ENCODE data around the gene AGPAT2. TPM values are rescaled to one million over a fixed set of nuclear protein-coding genes. Genes with fewer than 3 reads are reported as not detected.
A peak's percentile ranks its signal among the peaks of the same experiment; 100 is the strongest.

AGPAT2 gene
- total and polyA plus RNA-seq, 4 donors, result 26.9 to 64.9 (median 40.5) TPM

- intact Hi-C loops (cut with DNase I), result no loop called here
- ATAC-seq (ENCODE audit: low FRiP score), result no peak
- DNase-seq, result no peak
- Histone ChIP-seq H3K36me3 (ENCODE audit: control insufficient read depth in 1 of 2, insufficient read depth in 2 of 2, low read length in 1 of 2) (no peaks in the 10 kb centered on the region), H3K4me1 (ENCODE audit: control insufficient read depth in 1 of 2, insufficient read depth in 2 of 2, low read length in 2 of 2) (no peaks in the 10 kb centered on the region), H3K27me3 (ENCODE audit: control insufficient read depth in 1 of 2, insufficient read depth in 2 of 2, low read length in 1 of 2) (no peaks in the 10 kb centered on the region), H3K9me3 (ENCODE audit: control insufficient read depth, low read length) (no peaks in the 10 kb centered on the region), H3K27ac (ENCODE audit: low read depth in 1 of 2, low read length in 2 of 2) (no peak overlapping the region), H3K4me3 (ENCODE audit: low read length in 2 of 2) (no peak overlapping the region)
- 83 to 88% methylated on average over 15 of the region's 15 CpGs for WGBS, 2 donors
Observed at GRCh38 chr9:136693490-136694162, 6.4 kb upstream of the AGPAT2 start.

DNA sequence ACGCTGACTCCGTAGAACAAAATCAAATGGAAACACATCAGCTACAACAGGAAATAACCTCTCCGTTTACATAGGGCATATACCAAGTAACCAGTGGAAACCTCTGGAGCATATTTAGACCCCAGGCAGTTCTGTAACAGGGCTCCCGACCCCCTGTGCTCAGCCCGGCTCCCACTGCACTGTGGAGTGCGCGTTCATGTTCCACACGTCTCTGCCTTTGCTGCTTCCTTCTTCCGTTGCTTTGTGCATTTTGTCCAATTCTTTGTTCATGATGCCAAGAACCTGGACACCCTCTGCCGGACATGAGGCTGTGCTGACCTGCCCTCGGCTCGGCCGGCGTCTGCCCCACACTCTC, 5.9 kb upstream of the AGPAT2 start:
- DNase-seq (no peak), ATAC-seq (ENCODE audit: low FRiP score) (no peak)
- H3K4me3 ChIP-seq (ENCODE audit: low read length in 2 of 2), result no peak overlapping the region
- no peaks in the 10 kb centered on the region for H3K36me3 ChIP-seq (ENCODE audit: control insufficient read depth in 1 of 2, insufficient read depth in 2 of 2, low read length in 1 of 2)
- no peaks in the 10 kb centered on the region for H3K9me3 ChIP-seq (ENCODE audit: control insufficient read depth, low read length)
- WGBS, 2 donors, result 84 to 85% methylated on average over 14 of the region's 14 CpGs
- no peaks in the 10 kb centered on the region for H3K27me3 ChIP-seq (ENCODE audit: control insufficient read depth in 1 of 2, insufficient read depth in 2 of 2, low read length in 1 of 2)
- H3K27ac ChIP-seq (ENCODE audit: low read depth in 1 of 2, low read length in 2 of 2), result no peak overlapping the region
- intact Hi-C loops (cut with DNase I), result no loop called here
- H3K4me1 ChIP-seq (ENCODE audit: control insufficient read depth in 1 of 2, insufficient read depth in 2 of 2, low read length in 2 of 2), result no peaks in the 10 kb centered on the region

DNA sequence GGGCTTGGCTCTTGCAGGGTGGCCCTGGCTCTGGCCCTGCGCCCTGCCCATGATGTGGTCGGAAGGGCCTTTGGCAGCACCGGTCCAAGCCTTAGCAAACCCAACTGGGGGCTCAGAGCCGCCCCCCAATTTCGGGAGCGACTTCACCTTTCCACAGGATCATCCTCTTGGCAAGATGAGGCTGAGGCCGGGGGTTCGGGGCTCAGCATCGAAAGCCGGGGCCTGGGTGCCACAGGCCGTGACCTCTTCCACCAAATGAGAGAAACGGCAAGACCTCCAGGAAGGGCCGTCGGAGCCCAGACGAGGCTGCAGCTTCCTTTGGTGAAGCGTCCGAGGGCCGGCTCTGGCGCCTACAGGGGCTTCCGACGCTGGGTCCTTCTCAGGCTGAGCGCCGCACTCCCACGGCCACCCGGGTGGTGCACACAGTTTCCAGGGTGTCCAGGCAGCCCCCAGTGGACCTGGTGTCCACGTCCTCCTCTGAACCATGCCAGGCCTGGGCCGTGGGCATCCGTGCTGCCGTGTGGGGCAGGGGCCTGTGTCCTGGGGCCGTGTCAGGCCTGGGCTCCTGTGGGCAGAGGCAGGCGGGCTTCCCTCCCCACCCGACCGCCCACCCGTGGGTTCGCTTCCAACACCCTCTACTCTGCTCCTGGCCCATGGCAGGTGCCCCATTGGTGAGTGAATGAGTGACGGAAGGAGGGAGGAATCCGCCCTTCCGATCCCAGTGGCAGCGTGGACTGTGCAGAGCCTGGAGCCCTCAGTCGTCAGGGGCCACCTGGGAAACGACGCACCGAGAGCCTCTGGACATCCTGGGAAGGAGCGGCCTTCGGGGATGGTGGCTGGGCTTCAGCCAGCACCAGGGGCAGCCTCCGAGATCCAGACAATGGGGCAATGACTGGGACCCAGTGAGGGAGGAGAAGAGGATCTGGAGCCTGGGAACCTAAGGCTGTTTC, 5.2 kb upstream of the AGPAT2 start:
- DNase-seq, result peak in 1 of 2 donors; percentile 71
- H3K4me3 ChIP-seq (ENCODE audit: low read length in 2 of 2), result no peak overlapping the region
- H3K27ac ChIP-seq (ENCODE audit: low read depth in 1 of 2, low read length in 2 of 2), result no peak overlapping the region
- no peaks in the 10 kb centered on the region for H3K27me3 ChIP-seq (ENCODE audit: control insufficient read depth in 1 of 2, insufficient read depth in 2 of 2, low read length in 1 of 2)
- H3K36me3 ChIP-seq (ENCODE audit: control insufficient read depth in 1 of 2, insufficient read depth in 2 of 2, low read length in 1 of 2), result no peaks in the 10 kb centered on the region
- H3K4me1 ChIP-seq (ENCODE audit: control insufficient read depth in 1 of 2, insufficient read depth in 2 of 2, low read length in 2 of 2), result no peaks in the 10 kb centered on the region
- intact Hi-C loops (cut with DNase I), result no loop called here
- H3K9me3 ChIP-seq (ENCODE audit: control insufficient read depth, low read length), result no peaks in the 10 kb centered on the region
- WGBS, 2 donors, result 92 to 95% methylated on average over 43 to 46 of the region's 46 CpGs
- no peak for ATAC-seq (ENCODE audit: low FRiP score)

- ATAC-seq (ENCODE audit: low FRiP score), result no peak
- intact Hi-C loops (cut with DNase I), result no loop called here
- DNase-seq, result no peak
Observed at GRCh38 chr9:136691316-136692184, 4.3 kb upstream of the AGPAT2 start.

DNA sequence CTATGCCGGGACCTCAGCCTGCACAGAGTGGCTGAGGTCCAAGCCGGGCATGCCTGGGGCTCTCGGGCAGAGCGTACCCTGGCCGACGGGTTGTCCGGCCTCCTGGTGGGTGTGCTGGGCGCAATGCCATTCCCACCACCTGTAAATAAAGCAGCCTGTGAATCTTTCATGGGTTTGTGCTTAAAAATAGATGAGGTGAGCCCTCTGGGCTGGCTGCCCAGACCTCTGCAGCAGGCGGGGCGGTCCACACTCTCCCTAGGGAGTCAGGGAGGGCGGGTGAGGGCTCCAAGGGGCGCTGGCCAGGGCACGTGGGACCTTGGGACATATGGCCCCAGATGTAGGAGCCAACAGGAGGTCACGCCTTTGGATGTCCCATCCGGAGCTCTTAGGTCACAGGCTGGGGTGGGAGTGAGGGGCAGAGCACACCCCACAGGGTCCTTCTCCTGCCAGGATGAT, 3.6 kb upstream of the AGPAT2 start:
- Histone ChIP-seq H3K4me3 (ENCODE audit: low read length in 2 of 2) (no peak overlapping the region), H3K4me1 (ENCODE audit: control insufficient read depth in 1 of 2, insufficient read depth in 2 of 2, low read length in 2 of 2) (no peaks in the 10 kb centered on the region), H3K9me3 (ENCODE audit: control insufficient read depth, low read length) (no peaks in the 10 kb centered on the region), H3K27ac (ENCODE audit: low read depth in 1 of 2, low read length in 2 of 2) (no peak overlapping the region), H3K27me3 (ENCODE audit: control insufficient read depth in 1 of 2, insufficient read depth in 2 of 2, low read length in 1 of 2) (no peaks in the 10 kb centered on the region), H3K36me3 (ENCODE audit: control insufficient read depth in 1 of 2, insufficient read depth in 2 of 2, low read length in 1 of 2) (no peaks in the 10 kb centered on the region)
- ATAC-seq (ENCODE audit: low FRiP score) (no peak), DNase-seq (no peak)
- WGBS, 2 donors, result 22 to 29% methylated on average over 15 of the region's 15 CpGs
- intact Hi-C loops (cut with DNase I), result no loop called here

More at GRCh38 chr9:136691316-136692184, 4.3 kb upstream of the AGPAT2 start:
- Histone ChIP-seq H3K36me3 (ENCODE audit: control insufficient read depth in 1 of 2, insufficient read depth in 2 of 2, low read length in 1 of 2) (no peaks in the 10 kb centered on the region), H3K4me1 (ENCODE audit: control insufficient read depth in 1 of 2, insufficient read depth in 2 of 2, low read length in 2 of 2) (no peaks in the 10 kb centered on the region), H3K27ac (ENCODE audit: low read depth in 1 of 2, low read length in 2 of 2) (no peak overlapping the region), H3K27me3 (ENCODE audit: control insufficient read depth in 1 of 2, insufficient read depth in 2 of 2, low read length in 1 of 2) (no peaks in the 10 kb centered on the region), H3K4me3 (ENCODE audit: low read length in 2 of 2) (no peak overlapping the region), H3K9me3 (ENCODE audit: control insufficient read depth, low read length) (no peaks in the 10 kb centered on the region)
- 92% methylated on average over 27 to 29 of the region's 29 CpGs for WGBS, 2 donors

DNA sequence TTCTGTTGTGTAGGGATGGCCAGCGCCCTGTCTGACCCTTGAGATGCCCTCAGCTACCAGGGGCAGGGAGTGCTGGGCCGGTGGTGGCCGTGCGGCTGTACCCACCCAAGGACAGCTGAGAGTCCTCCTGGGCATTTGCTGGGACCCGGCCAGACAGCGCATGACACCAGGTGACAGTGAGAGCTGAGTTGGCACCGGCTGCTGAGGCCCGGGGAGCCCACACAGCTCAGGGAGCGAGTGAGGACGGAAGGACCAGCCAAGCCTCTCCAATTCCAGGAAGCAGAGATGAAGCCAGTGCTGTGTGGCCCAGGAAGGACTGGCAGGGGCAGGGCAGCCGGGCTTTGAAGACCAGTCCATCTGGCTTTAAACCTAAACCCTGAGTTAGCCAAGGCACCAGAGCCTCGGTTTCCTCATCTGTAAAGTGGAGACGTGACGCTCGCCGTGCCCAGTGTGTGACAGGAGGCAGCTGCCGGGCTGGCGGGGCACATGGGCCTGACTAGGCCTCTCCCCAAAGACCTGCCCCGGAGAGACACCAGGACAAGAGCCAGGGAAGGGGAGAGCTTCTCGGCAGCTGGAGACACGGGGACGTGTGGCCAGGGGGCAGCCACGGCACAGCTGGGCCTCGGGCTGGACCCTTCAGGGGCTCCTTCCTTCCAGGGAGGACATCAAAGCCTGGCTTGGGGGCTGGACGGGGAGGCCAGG, 3.0 kb upstream of the AGPAT2 start:
- DNase-seq (no peak), ATAC-seq (ENCODE audit: low FRiP score) (no peak)
- no peaks in the 10 kb centered on the region for H3K36me3 ChIP-seq (ENCODE audit: control insufficient read depth in 1 of 2, insufficient read depth in 2 of 2, low read length in 1 of 2)
- H3K9me3 ChIP-seq (ENCODE audit: control insufficient read depth, low read length), result no peaks in the 10 kb centered on the region
- 69 to 73% methylated on average over 25 of the region's 25 CpGs for WGBS, 2 donors
- no peak overlapping the region for H3K27ac ChIP-seq (ENCODE audit: low read depth in 1 of 2, low read length in 2 of 2)
- no peaks in the 10 kb centered on the region for H3K27me3 ChIP-seq (ENCODE audit: control insufficient read depth in 1 of 2, insufficient read depth in 2 of 2, low read length in 1 of 2)
- H3K4me1 ChIP-seq (ENCODE audit: control insufficient read depth in 1 of 2, insufficient read depth in 2 of 2, low read length in 2 of 2), result no peaks in the 10 kb centered on the region
- intact Hi-C loops (cut with DNase I), result no loop called here
- H3K4me3 ChIP-seq (ENCODE audit: low read length in 2 of 2), result no peak overlapping the region

- WGBS, 2 donors, result 78 to 85% methylated on average over 7 of the region's 7 CpGs
- Histone ChIP-seq H3K27ac (ENCODE audit: low read depth in 1 of 2, low read length in 2 of 2) (no peak overlapping the region), H3K4me3 (ENCODE audit: low read length in 2 of 2) (no peak overlapping the region), H3K9me3 (ENCODE audit: control insufficient read depth, low read length) (no peaks in the 10 kb centered on the region), H3K4me1 (ENCODE audit: control insufficient read depth in 1 of 2, insufficient read depth in 2 of 2, low read length in 2 of 2) (no peaks in the 10 kb centered on the region), H3K36me3 (ENCODE audit: control insufficient read depth in 1 of 2, insufficient read depth in 2 of 2, low read length in 1 of 2) (no peaks in the 10 kb centered on the region), H3K27me3 (ENCODE audit: control insufficient read depth in 1 of 2, insufficient read depth in 2 of 2, low read length in 1 of 2) (no peaks in the 10 kb centered on the region)
- ATAC-seq (ENCODE audit: low FRiP score) (no peak), DNase-seq (no peak)
- intact Hi-C loops (cut with DNase I), result no loop called here
Observed at GRCh38 chr9:136689108-136689460, 1.8 kb upstream of the AGPAT2 start.
